HG03558 (cell line): ENCODE results near the gene SH3PXD2A.
"Not testable (repeated sequence)": the region's sequence is repeated elsewhere in the genome, so short reads cannot be mapped to it uniquely, and the experiment has no call there.

Experiments used
- ATAC-seq: cut with Tn5 transposase; IDR thresholded peaks from one replicate; pipeline ENCODE4 v1.9.1; 2021; ENCODE audit warnings: moderate number of reproducible peaks; ENCODE audit not compliant: unreplicated experiment; ENCODE audit errors: extremely low read depth

Gene SH3PXD2A

GRCh38 chr10:103732339-103733044 lies 122.9 kb downstream of the SH3PXD2A start:
- ATAC-seq: no peak

GRCh38 chr10:103731609-103732270 lies 123.6 kb downstream of the SH3PXD2A start:
- ATAC-seq: no peak

GRCh38 chr10:103731026-103731425 lies 124.3 kb downstream of the SH3PXD2A start:
- not testable (repeated sequence) for ATAC-seq

GRCh38 chr10:103729851-103730250 lies 125.5 kb downstream of the SH3PXD2A start:
- ATAC-seq: no peak

GRCh38 chr10:103727991-103728689 lies 127.2 kb downstream of the SH3PXD2A start:
- ATAC-seq: no peak

GRCh38 chr10:103727546-103727963 lies 127.8 kb downstream of the SH3PXD2A start:
- no peak for ATAC-seq

GRCh38 chr10:103726637-103727036 lies 128.7 kb downstream of the SH3PXD2A start:
- ATAC-seq: no peak

- no peak for ATAC-seq
Observed at GRCh38 chr10:103725242-103725641, 130.1 kb downstream of the SH3PXD2A start.

GRCh38 chr10:103724771-103725170 lies 130.6 kb downstream of the SH3PXD2A start:
- ATAC-seq: no peak

- ATAC-seq: no peak
Observed at GRCh38 chr10:103724074-103724473, 131.3 kb downstream of the SH3PXD2A start.

- no peak for ATAC-seq
Observed at GRCh38 chr10:103723557-103723956, 131.8 kb downstream of the SH3PXD2A start.

- ATAC-seq: no peak
Observed at GRCh38 chr10:103722632-103723031, 132.7 kb downstream of the SH3PXD2A start.

- no peak for ATAC-seq
Observed at GRCh38 chr10:103720964-103721335, 134.4 kb downstream of the SH3PXD2A start.

GRCh38 chr10:103720328-103720963 lies 134.9 kb downstream of the SH3PXD2A start:
- no peak for ATAC-seq

GRCh38 chr10:103719036-103719435 lies 136.3 kb downstream of the SH3PXD2A start:
- no peak for ATAC-seq

- no peak for ATAC-seq
Observed at GRCh38 chr10:103718247-103718620, 137.1 kb downstream of the SH3PXD2A start.

- no peak for ATAC-seq
Observed at GRCh38 chr10:103717341-103718246, 137.8 kb downstream of the SH3PXD2A start.

GRCh38 chr10:103716206-103717160 lies 138.9 kb downstream of the SH3PXD2A start:
- ATAC-seq: no peak

GRCh38 chr10:103715430-103715829 lies 139.9 kb downstream of the SH3PXD2A start:
- no peak for ATAC-seq
